GF-D8 (cell line): Measurements from ENCODE around the gene UPF1.

Source experiments
- DNase-seq: peaks from one replicate; lab custom pipeline; 2025; lab: John Stamatoyannopoulos, UW

UPF1 gene

DNA sequence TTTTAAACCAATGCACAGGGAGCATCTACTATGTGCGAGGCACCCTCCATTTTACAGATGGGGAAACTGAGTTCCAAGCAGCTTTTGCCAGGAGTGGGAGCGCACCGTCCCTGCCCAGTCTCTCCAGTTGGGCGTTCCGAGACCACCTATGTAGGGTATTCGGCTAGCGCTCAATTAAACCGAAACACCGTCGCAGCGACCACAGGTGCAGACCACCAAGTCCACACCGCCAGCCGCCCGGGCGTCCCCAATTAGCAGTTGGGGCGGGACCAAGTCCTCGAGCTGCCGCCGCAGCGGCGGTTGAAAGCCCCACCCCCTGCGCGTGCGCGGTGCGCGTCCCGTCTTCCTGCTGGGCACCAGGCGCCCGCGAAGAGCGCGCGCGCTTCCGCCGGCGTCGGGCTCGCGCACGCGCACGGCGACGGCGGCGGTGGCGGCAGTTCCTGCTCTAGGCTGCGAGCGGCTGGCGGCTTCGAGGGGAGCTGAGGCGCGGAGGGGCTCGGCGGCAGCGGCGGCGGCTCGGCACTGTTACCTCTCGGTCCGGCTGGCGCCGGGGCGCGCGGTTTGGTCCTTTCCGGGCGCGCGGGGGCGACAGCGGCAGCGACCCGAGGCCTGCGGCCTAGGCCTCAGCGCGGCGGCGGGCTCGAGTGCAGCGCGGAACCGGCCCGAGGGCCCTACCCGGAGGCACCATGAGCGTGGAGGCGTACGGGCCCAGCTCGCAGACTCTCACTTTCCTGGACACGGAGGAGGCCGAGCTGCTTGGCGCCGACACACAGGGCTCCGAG lies at the start of gene UPF1:
TSS of gene UPF1 (plus strand) at position 436 of the 782 bp plus-strand sequence. CDS start at position 687, 251 bp downstream.
- DNase-seq: peak; percentile 73

DNA sequence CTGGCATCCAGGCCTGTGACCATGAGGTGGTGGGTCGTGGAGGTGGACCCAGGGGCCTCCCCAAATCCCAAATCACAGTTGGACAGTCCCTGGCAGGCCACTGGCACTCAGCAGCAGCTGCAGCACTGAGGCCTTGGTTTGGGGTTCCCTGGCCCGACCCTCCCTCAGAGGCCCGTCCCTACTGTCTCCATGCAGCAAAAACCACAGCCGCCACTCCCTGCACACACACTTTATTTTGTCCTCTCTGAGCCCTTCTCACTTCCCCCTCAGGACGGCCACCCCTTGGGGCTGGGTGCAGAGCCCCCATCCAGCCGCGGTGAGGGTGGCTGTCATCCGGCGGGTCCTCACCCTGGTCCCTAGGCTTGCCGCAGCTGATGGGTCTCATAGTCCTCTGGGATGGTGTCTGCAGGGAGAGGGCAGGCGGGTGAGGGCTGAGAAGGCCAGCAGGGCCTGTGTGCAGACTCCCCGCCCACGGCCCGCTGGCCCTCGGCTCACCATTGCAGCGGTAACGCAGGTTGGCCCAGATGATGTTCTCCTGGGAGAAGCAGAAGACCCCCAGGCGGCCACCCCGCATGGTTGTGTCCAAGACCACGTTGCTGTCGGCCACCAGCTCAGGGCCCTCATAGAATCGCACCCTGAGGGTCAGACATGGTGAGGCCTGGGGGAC lies 49.1 kb upstream of the UPF1 start:
- no peak for DNase-seq

DNA sequence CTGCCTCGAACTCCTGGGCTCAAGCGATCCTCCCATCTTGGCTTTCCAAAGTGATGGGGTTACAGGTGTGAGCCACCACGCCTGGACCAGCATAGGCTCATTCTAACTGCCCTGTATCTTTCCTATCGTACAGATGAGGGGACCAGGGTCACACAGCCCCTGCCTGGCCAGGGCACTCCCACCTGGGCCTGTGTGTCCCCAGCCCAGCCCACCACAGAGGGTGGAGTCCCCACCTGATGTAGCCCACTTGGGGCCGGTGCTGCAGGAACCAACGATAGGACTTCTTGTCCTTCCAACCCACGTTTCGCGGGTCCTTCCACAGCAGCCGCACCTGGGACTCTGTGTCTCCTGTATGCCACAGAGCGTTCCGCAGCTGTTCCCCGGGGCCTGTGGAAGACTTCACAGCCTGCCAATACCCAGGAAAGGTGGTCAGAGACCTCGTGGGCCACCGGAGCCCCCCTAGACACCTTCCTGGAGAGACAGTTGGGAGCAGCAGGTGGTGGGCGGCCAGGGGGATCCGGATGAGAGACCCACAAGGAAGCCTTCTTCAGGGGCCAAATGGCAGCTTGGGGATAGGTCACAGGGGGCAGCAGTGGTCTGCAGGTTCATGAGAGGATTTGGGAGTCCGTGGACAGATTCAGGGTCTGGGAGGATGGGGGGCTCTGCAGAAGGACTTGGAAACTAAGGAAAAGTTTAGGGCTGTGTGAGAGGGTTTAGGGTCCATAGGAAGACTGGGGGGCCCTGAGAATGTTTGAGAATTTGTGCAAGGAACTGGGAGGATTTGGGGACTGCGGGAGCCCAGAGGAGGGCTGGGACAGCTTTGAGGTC lies 47.6 kb upstream of the UPF1 start:
- DNase-seq: no peak

DNA sequence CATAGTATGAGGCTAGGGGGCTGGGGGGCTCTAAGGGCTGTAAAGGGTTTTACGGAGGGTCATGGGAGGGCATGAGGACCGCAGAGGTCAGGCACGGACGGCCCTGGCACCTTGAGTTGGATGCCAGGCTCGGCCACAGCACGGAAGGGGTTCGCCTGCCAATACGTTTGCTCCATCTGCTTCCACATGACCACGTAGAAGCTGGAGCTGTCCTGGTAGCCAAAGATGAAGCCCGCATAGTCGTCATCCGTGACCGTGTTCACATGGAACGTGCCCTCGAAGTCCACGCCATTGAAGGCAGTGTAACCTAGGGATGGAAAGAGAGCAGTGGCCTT lies 47.0 kb upstream of the UPF1 start:
- no peak for DNase-seq

DNA sequence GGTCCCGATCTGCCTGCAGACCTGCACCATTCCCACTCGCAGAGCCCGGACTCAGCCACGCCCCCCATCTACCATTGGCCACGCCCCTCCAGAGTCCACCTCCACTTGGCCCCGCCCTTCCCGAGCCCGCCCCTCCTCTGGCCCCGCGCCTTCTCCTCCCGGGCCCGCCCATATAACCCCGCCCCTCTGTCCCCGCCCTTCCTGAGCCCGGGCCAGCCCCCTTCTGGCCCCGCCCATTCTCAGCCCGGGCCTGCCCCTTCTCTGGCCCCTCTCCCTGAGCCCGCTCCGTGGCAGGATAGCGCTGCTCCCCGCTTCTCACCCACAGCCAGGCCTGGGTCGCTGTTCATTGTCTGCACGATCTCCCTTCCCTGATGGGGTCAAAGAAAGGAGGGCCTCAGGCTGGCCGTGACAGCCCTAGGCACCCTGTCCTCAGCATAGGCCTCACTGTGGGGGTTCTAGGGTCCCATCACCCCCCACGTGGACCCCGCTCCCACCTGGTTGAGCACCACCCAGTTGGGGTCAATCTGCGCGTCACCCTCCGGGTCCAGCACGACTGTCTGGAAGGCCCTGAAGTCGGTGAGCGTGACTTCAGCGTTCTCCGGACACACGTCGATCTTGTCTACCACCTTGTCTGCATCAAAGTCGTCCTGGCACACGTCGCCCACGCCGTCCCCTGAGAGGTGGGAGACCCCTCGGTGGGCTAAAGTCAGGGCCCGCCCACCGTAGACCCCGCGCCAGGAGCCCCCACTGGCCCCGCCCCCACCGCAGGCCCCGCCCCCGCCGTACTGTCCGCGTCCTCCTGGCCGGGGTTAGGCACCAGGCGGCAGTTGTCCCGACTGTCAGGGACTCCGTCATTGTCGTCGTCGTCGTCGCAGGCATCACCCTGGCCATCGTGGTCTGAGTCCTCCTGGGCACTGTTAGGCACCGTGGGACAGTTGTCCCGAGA lies 46.3 kb upstream of the UPF1 start:
- no peak for DNase-seq

DNA sequence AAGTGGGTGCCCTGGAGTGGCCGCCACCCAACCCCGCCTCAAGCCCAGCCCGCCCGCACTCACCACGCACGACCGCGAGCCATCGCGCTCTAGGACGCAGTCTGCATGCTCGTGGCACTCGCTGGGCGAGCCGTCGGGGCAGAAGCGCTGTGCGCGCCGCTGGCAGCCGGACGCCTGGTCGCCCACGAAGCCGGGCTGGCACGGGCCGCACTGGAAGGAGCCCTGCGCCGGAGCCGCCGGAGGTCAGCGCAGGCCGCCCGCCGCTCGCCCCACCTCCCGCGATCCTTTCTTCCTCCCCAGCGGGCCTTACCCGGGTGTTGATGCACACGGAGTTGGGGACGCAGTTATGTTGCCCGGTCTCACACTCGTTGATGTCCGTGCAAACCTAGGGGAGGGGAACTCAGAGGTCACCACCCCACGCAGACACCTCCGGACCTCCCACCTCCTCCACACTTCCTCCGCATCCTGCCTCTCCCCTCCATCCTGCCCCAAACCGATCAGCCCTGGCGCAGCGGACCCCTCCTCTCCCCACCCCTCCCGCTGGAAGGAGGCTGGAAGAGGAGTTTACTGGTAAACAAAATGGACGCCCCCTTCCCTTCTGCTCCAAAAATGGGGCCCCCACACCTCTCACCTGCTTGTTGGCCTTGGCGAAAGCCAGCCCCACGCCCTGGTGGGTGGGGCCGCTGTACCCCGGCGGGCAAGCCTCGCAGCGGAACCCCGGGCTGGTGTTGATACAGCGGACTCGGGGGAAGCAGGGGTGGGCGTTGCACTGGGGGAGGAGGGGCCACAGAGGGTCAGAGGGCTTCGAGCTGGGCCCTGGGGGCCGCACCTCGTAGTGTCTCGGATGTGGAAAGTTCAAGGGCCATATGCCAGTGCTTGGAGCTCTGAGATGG lies 43.0 kb upstream of the UPF1 start:
- DNase-seq: no peak

DNA sequence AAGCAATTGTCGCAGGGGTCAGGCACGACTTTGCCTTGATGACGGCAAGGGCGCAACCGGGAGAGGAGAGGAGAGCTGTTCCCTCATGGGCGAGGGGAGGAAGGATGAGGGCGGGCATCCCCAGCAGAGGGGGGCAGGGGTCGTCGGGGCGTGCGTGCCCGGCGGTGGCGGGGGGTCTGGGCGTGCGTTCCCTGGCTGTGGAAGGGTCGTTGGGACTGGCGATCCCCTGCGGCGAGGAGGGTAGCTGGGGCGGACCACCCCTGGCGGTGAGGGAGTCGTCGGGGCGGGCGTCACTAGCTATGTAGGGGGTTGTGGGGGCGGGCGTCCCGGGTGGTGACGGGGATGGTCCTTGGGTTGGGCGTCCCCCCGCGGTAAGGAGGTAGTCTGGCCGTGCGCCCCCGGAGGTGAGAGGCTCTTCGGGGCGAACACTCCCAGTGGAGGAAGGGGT lies 42.3 kb upstream of the UPF1 start:
- no peak for DNase-seq

DNA sequence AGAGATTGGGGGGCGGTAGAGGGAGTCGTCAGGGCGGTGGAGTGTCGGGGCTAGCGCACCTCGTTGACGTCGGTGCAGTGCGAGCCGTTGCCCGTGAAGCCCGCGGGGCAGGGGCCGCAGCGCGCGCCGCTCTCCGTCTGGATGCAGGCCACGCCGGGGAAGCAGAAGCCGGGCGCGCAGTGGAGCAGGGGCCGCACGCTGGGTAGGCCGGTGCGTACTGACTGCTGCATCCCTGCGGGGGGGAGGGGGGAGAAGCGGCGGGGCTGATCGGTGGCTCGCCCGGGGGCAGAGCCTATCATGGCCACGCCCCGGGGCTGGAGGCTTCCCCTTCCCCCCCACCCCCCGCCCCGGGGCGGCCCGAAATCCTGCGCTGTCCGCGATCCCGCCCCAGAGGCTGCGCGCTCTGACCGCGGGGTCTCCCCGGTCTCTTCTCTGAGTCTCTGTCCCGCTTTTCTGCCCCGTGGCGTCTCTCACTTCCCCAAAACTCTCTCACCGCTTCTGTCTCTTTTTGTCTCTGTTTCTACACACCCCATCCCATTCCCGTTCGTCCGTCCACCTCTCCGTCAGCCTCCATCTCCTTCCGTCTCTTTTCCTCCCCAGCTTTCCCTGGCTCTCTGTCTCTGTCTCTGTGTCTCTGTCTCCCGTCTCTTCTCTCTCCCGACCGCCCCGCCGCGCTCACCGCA lies 41.7 kb upstream of the UPF1 start:
- no peak for DNase-seq

DNA sequence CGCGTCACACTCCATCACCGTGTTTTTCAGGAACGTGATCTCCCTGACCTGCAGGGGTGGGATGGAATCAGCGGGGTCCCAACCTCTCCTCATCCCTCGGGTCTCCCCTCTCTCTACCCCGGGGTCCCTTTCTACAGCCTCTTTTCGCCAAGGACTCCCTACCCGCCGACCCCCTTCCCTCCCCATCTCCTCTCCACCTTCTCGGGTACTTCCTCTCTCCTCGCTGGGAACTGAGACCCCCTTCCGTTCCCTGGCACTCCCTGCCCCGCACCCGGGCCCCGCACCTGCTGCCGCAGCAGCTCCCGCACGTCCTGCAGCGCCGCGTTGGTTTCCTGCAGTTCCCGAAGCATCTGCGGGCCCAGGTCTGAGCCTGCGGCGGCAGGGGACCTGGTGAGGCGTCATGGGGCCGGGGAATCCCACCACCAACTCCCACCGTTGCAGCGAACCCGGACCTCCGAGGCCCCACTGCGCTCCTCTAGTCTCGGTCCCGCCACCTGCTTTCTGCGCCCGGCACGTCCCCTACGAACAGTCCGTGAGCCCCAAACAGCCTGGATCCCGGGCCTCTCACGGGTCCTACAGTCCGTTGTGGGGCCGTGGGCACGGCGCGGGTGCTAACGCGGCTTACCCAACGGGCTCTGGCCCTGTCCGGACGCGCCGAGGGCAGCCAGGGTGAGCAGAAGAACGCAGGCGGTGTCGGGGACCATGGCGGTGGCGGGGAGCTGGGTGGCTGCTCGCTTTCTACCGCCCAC lies 41.0 kb upstream of the UPF1 start, which contains the start of gene COMP:
TSS of gene COMP (minus strand) at position 740 of the 749 bp plus-strand sequence. CDS start at position 704, 36 bp downstream.
- DNase-seq: no peak

DNA sequence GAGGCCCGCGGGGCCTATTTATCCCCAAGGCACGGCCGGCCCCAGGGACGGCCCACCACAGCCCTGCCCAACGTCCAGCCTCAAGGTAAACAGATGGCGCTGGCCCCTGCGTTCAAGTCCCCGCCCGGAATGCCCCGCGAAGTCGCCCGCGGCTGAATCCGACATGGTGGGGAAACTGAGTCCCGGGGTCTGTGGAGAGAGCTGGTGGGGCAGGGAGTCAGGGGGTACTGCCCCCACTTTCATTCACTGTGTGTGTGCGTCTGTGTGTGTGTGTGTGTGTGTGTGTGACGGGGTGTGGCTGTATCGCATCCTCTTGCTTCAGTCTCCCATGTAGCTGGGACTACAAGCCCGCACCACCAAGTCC lies 40.5 kb upstream of the UPF1 start:
- no peak for DNase-seq

DNA sequence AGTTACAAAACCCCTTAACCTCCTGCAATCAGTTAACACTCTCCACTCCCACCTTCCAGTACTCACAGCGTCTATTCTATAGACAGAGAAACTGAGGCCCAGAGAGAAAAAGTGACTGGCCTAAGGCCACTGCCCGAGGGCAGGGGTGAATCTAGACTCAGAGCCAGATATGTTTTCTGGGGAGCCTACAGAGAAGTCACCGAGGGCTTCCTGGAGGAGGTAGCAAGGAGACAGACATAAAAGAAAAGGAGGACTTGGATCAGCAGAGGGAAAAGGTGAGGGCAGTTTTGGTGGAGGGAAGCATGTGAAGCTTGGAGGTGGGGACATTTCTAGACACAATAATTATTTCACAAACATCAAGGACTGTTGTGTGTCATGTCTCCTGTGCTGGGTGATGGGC lies 39.1 kb upstream of the UPF1 start:
- no peak for DNase-seq

DNA sequence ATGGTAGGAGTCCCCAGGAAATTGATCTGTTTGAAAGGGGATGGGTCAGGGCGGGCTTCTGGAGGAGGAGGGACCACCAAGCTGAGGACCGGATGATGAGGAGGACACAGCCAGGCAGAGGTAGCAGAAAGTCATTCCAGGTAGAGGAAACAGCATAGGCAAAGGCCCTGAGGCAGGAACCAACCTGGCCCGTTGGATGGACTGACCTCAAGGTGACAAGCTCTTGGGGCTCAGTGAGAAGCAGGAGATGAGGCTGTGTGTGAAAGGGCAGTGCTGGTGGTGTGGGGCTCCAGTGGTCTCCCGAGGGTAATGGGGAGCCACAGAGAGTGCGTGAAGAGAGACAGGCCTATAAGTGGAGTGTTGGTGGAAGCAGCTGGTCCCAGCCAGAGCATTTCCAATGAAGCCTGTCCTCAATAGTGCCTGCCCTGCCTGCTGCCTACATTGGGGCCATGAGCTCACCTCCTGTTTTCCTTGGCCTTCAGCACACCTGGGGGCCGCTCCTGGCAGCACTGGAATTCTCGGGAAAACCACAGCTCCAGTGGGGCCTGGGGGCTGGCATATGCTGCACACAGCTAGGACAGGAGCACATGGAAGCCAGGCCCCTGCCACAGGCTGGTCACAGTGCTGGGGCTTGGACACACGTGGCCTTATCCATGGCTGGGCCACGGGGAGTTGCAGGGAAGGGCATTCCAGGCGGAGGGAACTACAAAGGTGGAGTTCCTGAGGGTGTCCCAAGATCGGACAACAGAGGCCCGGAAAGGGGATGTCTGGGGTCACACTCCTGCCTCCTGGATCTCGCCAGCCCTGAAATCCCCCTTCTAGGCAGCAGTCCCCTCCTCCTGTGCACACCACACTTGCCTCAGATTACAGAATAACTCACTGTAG lies 38.4 kb upstream of the UPF1 start:
- no peak for DNase-seq

DNA sequence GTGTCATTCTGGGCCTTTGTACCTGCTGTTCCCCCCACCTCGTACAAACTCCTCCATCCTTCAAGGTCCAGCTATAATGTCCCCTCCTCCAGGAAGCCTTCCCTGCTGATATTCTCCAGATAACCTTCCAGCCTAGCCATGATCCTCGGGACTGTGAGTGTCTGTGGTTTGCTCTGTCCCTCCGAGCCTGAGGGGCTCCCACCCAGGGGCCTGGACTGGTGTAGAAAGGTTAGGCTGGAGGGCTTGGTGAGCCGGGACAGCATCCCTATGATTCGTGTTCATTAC lies 37.8 kb upstream of the UPF1 start:
- DNase-seq: no peak

DNA sequence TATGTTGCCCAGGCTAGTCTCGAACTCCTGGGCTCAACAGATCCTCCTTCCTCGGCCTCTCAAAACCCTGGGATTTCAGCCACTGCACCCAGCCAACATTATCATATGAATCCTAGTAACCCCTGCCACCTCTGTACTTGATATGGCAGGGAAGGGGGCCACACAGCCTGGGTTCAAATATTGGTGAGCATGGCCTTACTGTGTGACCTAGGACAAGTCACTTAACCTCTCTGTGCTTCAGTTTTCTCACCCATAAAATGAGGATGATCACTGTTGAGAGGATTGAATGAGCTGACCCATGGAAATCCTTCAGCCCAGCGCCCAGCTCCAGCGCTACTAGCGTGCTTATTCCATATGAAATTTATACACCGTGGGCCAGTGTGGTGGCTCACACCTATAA lies 37.1 kb upstream of the UPF1 start:
- DNase-seq: no peak

DNA sequence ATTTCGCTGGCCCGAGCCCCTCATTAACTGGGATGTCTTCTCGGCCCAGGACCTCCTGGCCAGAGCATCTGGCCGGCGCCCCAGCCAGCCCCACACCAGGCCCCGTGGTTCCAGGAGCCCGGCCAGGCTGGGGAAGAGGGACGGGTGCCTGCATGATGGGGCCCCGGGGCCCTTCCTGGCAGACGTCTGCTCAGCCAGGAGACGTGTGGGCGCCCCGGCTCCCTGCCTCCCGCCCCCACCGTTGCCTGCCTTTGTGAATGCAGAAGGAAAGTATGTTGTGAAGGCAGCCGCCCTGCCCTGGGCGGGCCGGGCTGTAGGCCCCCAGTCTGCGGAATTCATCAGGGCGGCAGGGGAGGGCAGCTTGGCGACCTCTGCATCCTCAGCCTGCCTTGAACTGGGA lies 36.2 kb upstream of the UPF1 start:
- DNase-seq: no peak

DNA sequence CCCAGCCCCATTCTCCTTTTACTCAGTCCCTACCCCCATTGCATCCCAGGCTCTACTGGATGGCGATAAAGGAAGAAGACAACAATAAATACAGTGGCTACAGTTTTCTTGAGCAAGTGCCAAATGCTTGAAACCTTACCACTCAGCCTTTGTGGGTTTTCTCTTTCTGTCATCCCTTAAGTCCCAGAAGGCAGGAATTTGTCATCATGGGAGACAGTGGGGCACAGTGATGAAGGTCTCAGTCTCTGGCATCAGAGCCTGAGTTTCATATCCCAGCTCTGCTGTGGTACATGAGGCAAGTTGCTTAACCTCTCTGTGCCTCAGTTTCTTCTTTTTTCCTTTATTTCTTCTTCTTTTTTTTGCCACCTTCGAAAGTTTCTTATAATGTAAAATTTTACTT lies 35.5 kb upstream of the UPF1 start:
- DNase-seq: no peak

DNA sequence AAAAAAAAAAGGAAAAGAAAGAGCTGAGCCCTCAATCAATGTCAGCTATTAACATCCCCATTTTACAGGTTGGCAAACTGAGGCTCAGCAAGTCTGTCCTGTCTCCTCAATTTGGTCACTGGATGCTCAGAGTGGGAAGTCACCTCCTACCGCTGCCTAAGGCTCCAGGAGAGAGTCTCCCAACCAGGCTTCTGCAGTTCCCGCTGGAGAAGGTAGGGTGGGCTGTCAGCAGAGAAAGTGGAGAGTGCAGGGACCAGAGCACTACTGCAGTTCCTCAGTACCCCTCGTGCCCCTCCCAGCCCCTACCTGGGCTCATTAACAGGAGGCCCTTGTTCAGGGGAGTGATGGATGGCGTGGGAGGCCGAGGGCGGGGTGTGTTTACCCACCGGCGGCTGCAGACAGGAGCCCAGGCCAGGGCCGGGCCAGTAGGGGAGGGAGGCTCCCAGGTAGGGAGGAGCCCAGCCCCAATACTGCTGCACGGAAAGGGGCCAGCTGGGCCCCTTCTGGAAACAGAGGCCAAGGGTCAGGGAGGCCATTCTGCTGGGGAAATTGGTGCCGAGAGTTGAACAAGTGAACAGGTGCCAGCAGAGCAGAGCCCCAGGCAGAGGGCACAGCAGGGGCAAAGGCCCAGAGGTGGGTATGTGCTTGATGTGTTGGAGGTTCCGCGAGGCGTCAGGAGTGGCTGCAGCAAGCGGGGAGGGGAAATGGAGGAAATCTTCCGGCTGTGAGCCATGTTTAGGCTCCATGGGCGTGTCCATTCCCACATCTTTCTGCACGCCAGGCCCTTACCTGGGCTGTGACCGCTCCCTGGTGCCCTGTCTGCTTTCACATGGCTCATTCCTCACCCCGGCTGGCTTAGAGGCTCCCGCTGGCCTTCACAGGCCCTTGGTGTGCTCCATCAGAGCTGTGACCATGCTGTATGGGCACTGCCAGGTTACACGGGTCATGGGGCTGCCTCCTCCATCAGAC lies 33.1 kb upstream of the UPF1 start:
- DNase-seq: no peak
